ENCODE data around the gene CDK14.

DNA sequence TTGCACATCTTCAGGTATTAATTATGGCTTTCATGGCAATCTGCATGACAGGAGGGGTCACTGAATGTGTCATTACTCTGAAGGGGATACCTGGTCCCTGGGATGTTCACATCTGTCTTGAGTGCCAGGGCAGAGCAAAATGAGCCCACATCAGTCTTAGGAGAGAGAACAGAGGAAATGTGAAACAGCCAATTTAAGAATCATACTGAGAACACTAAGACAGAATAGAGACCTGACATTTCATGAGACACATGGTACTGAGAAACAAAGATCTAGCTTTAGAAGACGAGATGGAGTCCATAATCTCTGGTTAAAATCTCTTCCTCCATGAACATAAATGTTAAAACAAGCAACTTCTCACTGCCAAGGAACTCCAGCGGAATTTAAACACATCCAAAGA is 634.0 kb downstream of the CDK14 start:
- TF ChIP-seq, protein P1, sequence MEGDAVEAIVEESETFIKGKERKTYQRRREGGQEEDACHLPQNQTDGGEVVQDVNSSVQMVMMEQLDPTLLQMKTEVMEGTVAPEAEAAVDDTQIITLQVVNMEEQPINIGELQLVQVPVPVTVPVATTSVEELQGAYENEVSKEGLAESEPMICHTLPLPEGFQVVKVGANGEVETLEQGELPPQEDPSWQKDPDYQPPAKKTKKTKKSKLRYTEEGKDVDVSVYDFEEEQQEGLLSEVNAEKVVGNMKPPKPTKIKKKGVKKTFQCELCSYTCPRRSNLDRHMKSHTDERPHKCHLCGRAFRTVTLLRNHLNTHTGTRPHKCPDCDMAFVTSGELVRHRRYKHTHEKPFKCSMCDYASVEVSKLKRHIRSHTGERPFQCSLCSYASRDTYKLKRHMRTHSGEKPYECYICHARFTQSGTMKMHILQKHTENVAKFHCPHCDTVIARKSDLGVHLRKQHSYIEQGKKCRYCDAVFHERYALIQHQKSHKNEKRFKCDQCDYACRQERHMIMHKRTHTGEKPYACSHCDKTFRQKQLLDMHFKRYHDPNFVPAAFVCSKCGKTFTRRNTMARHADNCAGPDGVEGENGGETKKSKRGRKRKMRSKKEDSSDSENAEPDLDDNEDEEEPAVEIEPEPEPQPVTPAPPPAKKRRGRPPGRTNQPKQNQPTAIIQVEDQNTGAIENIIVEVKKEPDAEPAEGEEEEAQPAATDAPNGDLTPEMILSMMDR (IDR thresholded peaks at IDR 0.05; ENCODE audit: low read length): no peak
- no peak for TF ChIP-seq EZH2 (optimal IDR thresholded peaks at IDR 0.05; ENCODE audit: low read depth, low read length)
